Measurements from ENCODE around the gene RTF2. TPM values are rescaled to one million over a fixed set of nuclear protein-coding genes. Genes with fewer than 3 reads are reported as not detected.
"Not testable (repeated sequence)": the region's sequence is repeated elsewhere in the genome, so short reads cannot be mapped to it uniquely, and the experiment has no call there.

RTF2 gene
- polyA plus RNA-seq, 4 donors = 70.2 to 83.5 (median 78.4) TPM

GRCh38 chr20:56522311-56522710, 53.9 kb downstream of the RTF2 start:
- H3K27me3 ChIP-seq (ENCODE audit: control insufficient read depth in 3 of 3, insufficient read depth in 3 of 3, low read length in 3 of 3) = no peaks in the 10 kb centered on the region
- peaks cover 25 to 34% (median 27%) of the 10 kb centered on the region in 3 donors for H3K36me3 ChIP-seq (ENCODE audit: control insufficient read depth in 3 of 3, insufficient read depth in 2 of 3, low read depth in 1 of 3, low read length in 3 of 3)
- no peaks in the 10 kb centered on the region for H3K4me1 ChIP-seq (ENCODE audit: control insufficient read depth in 3 of 3, insufficient read depth in 2 of 3, low read depth in 1 of 3, low read length in 2 of 3)
- H3K9me3 ChIP-seq (ENCODE audit: control insufficient read depth in 2 of 2, insufficient read depth in 1 of 2, low read depth in 1 of 2, low read length in 1 of 2) = peaks cover 0 to 30% of the 10 kb centered on the region in 2 donors
- no peak for DNase-seq
- H3K4me3 ChIP-seq (ENCODE audit: low read depth in 1 of 3, low read length in 3 of 3) = no peak overlapping the region
- H3K27ac ChIP-seq (ENCODE audit: low read depth in 1 of 3, low read length in 2 of 3) = no peak overlapping the region
- 81 to 92% (median 85%) methylated on average over 6 of the region's 6 CpGs for WGBS, 3 donors
- FAIRE-seq = no peak

- WGBS, 3 donors = 90 to 100% (median 96%) methylated on average over 5 to 7 of the region's 7 CpGs
- not testable (repeated sequence) for DNase-seq; H3K27ac ChIP-seq (ENCODE audit: low read depth in 1 of 3, low read length in 2 of 3); H3K4me1 ChIP-seq (ENCODE audit: control insufficient read depth in 3 of 3, insufficient read depth in 2 of 3, low read depth in 1 of 3, low read length in 2 of 3); H3K27me3 ChIP-seq (ENCODE audit: control insufficient read depth in 3 of 3, insufficient read depth in 3 of 3, low read length in 3 of 3); FAIRE-seq; H3K4me3 ChIP-seq (ENCODE audit: low read depth in 1 of 3, low read length in 3 of 3)
- H3K9me3 ChIP-seq (ENCODE audit: control insufficient read depth in 2 of 2, insufficient read depth in 1 of 2, low read depth in 1 of 2, low read length in 1 of 2) = peaks cover 0 to 20% of the 10 kb centered on the region in 2 donors
- peaks cover 5 to 14% (median 12%) of the 10 kb centered on the region in 3 donors for H3K36me3 ChIP-seq (ENCODE audit: control insufficient read depth in 3 of 3, insufficient read depth in 2 of 3, low read depth in 1 of 3, low read length in 3 of 3)
Measured at GRCh38 chr20:56524444-56524843, 56.0 kb downstream of the RTF2 start, which contains the start of gene FAM209A. TSS of gene FAM209A (plus strand) at chr20:56524744. CDS start at chr20:56524809, 65 bp downstream.

- no peaks in the 10 kb centered on the region for H3K36me3 ChIP-seq (ENCODE audit: control insufficient read depth in 3 of 3, insufficient read depth in 2 of 3, low read depth in 1 of 3, low read length in 3 of 3)
- H3K9me3 ChIP-seq (ENCODE audit: control insufficient read depth in 2 of 2, insufficient read depth in 1 of 2, low read depth in 1 of 2, low read length in 1 of 2) = no peaks in the 10 kb centered on the region
- no peak overlapping the region for H3K4me3 ChIP-seq (ENCODE audit: low read depth in 1 of 3, low read length in 3 of 3)
- no peaks in the 10 kb centered on the region for H3K27me3 ChIP-seq (ENCODE audit: control insufficient read depth in 3 of 3, insufficient read depth in 3 of 3, low read length in 3 of 3)
- FAIRE-seq (no peak), DNase-seq (no peak)
- no peaks in the 10 kb centered on the region for H3K4me1 ChIP-seq (ENCODE audit: control insufficient read depth in 3 of 3, insufficient read depth in 2 of 3, low read depth in 1 of 3, low read length in 2 of 3)
- no peak overlapping the region for H3K27ac ChIP-seq (ENCODE audit: low read depth in 1 of 3, low read length in 2 of 3)
- WGBS, 3 donors = 93 to 98% (median 95%) methylated on average over 7 of the region's 7 CpGs
Measured at GRCh38 chr20:56527521-56527920, 59.1 kb downstream of the RTF2 start.

GRCh38 chr20:56532946-56533345, 64.5 kb downstream of the RTF2 start, which contains the start of gene FAM209B:
TSS of gene FAM209B (plus strand) at chr20:56533246. CDS start at chr20:56533342, 96 bp downstream.
- DNase-seq; H3K27ac ChIP-seq (ENCODE audit: low read depth in 1 of 3, low read length in 2 of 3): not testable (repeated sequence)
- WGBS, 3 donors = 88 to 91% (median 88%) methylated on average over 9 of the region's 9 CpGs

GRCh38 chr20:56537997-56538396, 69.6 kb downstream of the RTF2 start:
- H3K27ac ChIP-seq (ENCODE audit: low read depth in 1 of 3, low read length in 2 of 3) = no peak overlapping the region
- H3K4me1 ChIP-seq (ENCODE audit: control insufficient read depth in 3 of 3, insufficient read depth in 2 of 3, low read depth in 1 of 3, low read length in 2 of 3) = no peaks in the 10 kb centered on the region
- H3K36me3 ChIP-seq (ENCODE audit: control insufficient read depth in 3 of 3, insufficient read depth in 2 of 3, low read depth in 1 of 3, low read length in 3 of 3) = no peaks in the 10 kb centered on the region
- no peak overlapping the region for H3K4me3 ChIP-seq (ENCODE audit: low read depth in 1 of 3, low read length in 3 of 3)
- DNase-seq (no peak), FAIRE-seq (no peak)
- H3K27me3 ChIP-seq (ENCODE audit: control insufficient read depth in 3 of 3, insufficient read depth in 3 of 3, low read length in 3 of 3) = no peaks in the 10 kb centered on the region
- no peaks in the 10 kb centered on the region for H3K9me3 ChIP-seq (ENCODE audit: control insufficient read depth in 2 of 2, insufficient read depth in 1 of 2, low read depth in 1 of 2, low read length in 1 of 2)
- 68 to 76% (median 72%) methylated on average over 3 of the region's 3 CpGs for WGBS, 3 donors

More at GRCh38 chr20:56532946-56533345, 64.5 kb downstream of the RTF2 start, which contains the start of gene FAM209B:
- H3K27me3 ChIP-seq (ENCODE audit: control insufficient read depth in 3 of 3, insufficient read depth in 3 of 3, low read length in 3 of 3); H3K4me1 ChIP-seq (ENCODE audit: control insufficient read depth in 3 of 3, insufficient read depth in 2 of 3, low read depth in 1 of 3, low read length in 2 of 3); FAIRE-seq; H3K4me3 ChIP-seq (ENCODE audit: low read depth in 1 of 3, low read length in 3 of 3); H3K9me3 ChIP-seq (ENCODE audit: control insufficient read depth in 2 of 2, insufficient read depth in 1 of 2, low read depth in 1 of 2, low read length in 1 of 2); H3K36me3 ChIP-seq (ENCODE audit: control insufficient read depth in 3 of 3, insufficient read depth in 2 of 3, low read depth in 1 of 3, low read length in 3 of 3): not testable (repeated sequence)

- Histone ChIP-seq H3K4me3 (ENCODE audit: low read depth in 1 of 3, low read length in 3 of 3) (no peak overlapping the region), H3K4me1 (ENCODE audit: control insufficient read depth in 3 of 3, insufficient read depth in 2 of 3, low read depth in 1 of 3, low read length in 2 of 3) (no peaks in the 10 kb centered on the region), H3K36me3 (ENCODE audit: control insufficient read depth in 3 of 3, insufficient read depth in 2 of 3, low read depth in 1 of 3, low read length in 3 of 3) (no peaks in the 10 kb centered on the region), H3K9me3 (ENCODE audit: control insufficient read depth in 2 of 2, insufficient read depth in 1 of 2, low read depth in 1 of 2, low read length in 1 of 2) (no peaks in the 10 kb centered on the region), H3K27me3 (ENCODE audit: control insufficient read depth in 3 of 3, insufficient read depth in 3 of 3, low read length in 3 of 3) (no peaks in the 10 kb centered on the region), H3K27ac (ENCODE audit: low read depth in 1 of 3, low read length in 2 of 3) (no peak overlapping the region)
- no peak for DNase-seq
- FAIRE-seq = no peak
- 82 to 84% (median 84%) methylated on average over 6 of the region's 6 CpGs for WGBS, 3 donors
Measured at GRCh38 chr20:56540415-56540814, 72.0 kb downstream of the RTF2 start.

- WGBS, 3 donors = 69 to 73% (median 71%) methylated on average over 9 of the region's 9 CpGs
- FAIRE-seq (no peak), DNase-seq (no peak)
- Histone ChIP-seq H3K36me3 (ENCODE audit: control insufficient read depth in 3 of 3, insufficient read depth in 2 of 3, low read depth in 1 of 3, low read length in 3 of 3) (no peaks in the 10 kb centered on the region), H3K27ac (ENCODE audit: low read depth in 1 of 3, low read length in 2 of 3) (no peak overlapping the region), H3K27me3 (ENCODE audit: control insufficient read depth in 3 of 3, insufficient read depth in 3 of 3, low read length in 3 of 3) (no peaks in the 10 kb centered on the region), H3K4me1 (ENCODE audit: control insufficient read depth in 3 of 3, insufficient read depth in 2 of 3, low read depth in 1 of 3, low read length in 2 of 3) (no peaks in the 10 kb centered on the region), H3K9me3 (ENCODE audit: control insufficient read depth in 2 of 2, insufficient read depth in 1 of 2, low read depth in 1 of 2, low read length in 1 of 2) (no peaks in the 10 kb centered on the region), H3K4me3 (ENCODE audit: low read depth in 1 of 3, low read length in 3 of 3) (no peak overlapping the region)
Measured at GRCh38 chr20:56542489-56543030, 74.1 kb downstream of the RTF2 start.

GRCh38 chr20:56551571-56551970, 83.1 kb downstream of the RTF2 start:
- no peak overlapping the region for H3K27ac ChIP-seq (ENCODE audit: low read depth in 1 of 3, low read length in 2 of 3)
- H3K27me3 ChIP-seq (ENCODE audit: control insufficient read depth in 3 of 3, insufficient read depth in 3 of 3, low read length in 3 of 3) = no peaks in the 10 kb centered on the region
- no peak for DNase-seq
- WGBS, 3 donors = 73 to 87% (median 76%) methylated on average over 8 of the region's 8 CpGs
- H3K4me1 ChIP-seq (ENCODE audit: control insufficient read depth in 3 of 3, insufficient read depth in 2 of 3, low read depth in 1 of 3, low read length in 2 of 3) = no peaks in the 10 kb centered on the region
- FAIRE-seq = no peak
- no peaks in the 10 kb centered on the region for H3K9me3 ChIP-seq (ENCODE audit: control insufficient read depth in 2 of 2, insufficient read depth in 1 of 2, low read depth in 1 of 2, low read length in 1 of 2)
- H3K4me3 ChIP-seq (ENCODE audit: low read depth in 1 of 3, low read length in 3 of 3) = no peak overlapping the region
- H3K36me3 ChIP-seq (ENCODE audit: control insufficient read depth in 3 of 3, insufficient read depth in 2 of 3, low read depth in 1 of 3, low read length in 3 of 3) = no peaks in the 10 kb centered on the region

Measured in small intestine (tissue), 7 donors.